ENCODE data around the gene NRXN3. TPM values are rescaled to one million over a fixed set of nuclear protein-coding genes. Genes with fewer than 3 reads are reported as not detected.

The NRXN3 gene
- total and polyA plus RNA-seq, 2 of the 13 experiments (the other 11 are each of a cell fraction or from before 2014, with no cell fraction given): 0.03 TPM; not detected in 1

DNA sequence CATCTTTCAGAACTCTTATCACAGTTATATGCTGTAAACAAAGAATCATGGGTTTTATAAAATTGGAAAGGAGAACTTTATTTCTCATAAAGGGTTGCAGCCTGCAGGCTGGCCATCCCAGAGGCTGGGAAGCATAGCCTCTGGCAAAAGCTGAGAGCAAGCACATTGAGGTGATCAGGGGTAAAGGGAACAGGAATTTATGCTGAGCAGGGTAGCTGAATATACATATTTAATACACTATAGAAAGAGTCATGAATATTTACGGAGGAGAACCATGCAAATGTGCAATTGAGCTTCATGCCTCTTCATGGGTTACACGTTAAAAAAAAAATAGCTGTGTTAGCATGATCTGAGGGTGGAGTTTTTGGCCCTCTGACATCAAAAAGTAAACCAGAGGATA lies 653.3 kb downstream of the NRXN3 start (continued):
- TF ChIP-seq, protein P1, sequence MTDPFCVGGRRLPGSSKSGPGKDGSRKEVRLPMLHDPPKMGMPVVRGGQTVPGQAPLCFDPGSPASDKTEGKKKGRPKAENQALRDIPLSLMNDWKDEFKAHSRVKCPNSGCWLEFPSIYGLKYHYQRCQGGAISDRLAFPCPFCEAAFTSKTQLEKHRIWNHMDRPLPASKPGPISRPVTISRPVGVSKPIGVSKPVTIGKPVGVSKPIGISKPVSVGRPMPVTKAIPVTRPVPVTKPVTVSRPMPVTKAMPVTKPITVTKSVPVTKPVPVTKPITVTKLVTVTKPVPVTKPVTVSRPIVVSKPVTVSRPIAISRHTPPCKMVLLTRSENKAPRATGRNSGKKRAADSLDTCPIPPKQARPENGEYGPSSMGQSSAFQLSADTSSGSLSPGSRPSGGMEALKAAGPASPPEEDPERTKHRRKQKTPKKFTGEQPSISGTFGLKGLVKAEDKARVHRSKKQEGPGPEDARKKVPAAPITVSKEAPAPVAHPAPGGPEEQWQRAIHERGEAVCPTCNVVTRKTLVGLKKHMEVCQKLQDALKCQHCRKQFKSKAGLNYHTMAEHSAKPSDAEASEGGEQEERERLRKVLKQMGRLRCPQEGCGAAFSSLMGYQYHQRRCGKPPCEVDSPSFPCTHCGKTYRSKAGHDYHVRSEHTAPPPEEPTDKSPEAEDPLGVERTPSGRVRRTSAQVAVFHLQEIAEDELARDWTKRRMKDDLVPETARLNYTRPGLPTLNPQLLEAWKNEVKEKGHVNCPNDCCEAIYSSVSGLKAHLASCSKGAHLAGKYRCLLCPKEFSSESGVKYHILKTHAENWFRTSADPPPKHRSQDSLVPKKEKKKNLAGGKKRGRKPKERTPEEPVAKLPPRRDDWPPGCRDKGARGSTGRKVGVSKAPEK (CRISPR knock-in tag; IDR thresholded peaks at IDR 0.05; ENCODE audit: borderline replicate concordance): no peak
- TF ChIP-seq, protein P2, sequence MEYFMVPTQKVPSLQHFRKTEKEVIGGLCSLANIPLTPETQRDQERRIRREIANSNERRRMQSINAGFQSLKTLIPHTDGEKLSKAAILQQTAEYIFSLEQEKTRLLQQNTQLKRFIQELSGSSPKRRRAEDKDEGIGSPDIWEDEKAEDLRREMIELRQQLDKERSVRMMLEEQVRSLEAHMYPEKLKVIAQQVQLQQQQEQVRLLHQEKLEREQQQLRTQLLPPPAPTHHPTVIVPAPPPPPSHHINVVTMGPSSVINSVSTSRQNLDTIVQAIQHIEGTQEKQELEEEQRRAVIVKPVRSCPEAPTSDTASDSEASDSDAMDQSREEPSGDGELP (IDR thresholded peaks at IDR 0.05; ENCODE audit: borderline replicate concordance, low read depth): no peak
- TF ChIP-seq RXRB (CRISPR knock-in tag; IDR thresholded peaks at IDR 0.05; ENCODE audit: borderline replicate concordance) (no peak), NR2F6 (IDR thresholded peaks at IDR 0.05) (no peak), NR2F6 (CRISPR knock-in tag; IDR thresholded peaks at IDR 0.05) (no peak), PHF20 (CRISPR knock-in tag; IDR thresholded peaks at IDR 0.05) (no peak)
- TF ChIP-seq, protein P3, sequence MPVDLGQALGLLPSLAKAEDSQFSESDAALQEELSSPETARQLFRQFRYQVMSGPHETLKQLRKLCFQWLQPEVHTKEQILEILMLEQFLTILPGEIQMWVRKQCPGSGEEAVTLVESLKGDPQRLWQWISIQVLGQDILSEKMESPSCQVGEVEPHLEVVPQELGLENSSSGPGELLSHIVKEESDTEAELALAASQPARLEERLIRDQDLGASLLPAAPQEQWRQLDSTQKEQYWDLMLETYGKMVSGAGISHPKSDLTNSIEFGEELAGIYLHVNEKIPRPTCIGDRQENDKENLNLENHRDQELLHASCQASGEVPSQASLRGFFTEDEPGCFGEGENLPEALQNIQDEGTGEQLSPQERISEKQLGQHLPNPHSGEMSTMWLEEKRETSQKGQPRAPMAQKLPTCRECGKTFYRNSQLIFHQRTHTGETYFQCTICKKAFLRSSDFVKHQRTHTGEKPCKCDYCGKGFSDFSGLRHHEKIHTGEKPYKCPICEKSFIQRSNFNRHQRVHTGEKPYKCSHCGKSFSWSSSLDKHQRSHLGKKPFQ (CRISPR knock-in tag; IDR thresholded peaks at IDR 0.05; ENCODE audit: insufficient replicate concordance): no peak
- TF ChIP-seq, protein P4, sequence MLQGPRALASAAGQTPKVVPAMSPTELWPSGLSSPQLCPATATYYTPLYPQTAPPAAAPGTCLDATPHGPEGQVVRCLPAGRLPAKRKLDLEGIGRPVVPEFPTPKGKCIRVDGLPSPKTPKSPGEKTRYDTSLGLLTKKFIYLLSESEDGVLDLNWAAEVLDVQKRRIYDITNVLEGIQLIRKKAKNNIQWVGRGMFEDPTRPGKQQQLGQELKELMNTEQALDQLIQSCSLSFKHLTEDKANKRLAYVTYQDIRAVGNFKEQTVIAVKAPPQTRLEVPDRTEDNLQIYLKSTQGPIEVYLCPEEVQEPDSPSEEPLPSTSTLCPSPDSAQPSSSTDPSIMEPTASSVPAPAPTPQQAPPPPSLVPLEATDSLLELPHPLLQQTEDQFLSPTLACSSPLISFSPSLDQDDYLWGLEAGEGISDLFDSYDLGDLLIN (CRISPR knock-in tag; IDR thresholded peaks at IDR 0.05; ENCODE audit: borderline replicate concordance): no peak
- TF ChIP-seq, protein P5, sequence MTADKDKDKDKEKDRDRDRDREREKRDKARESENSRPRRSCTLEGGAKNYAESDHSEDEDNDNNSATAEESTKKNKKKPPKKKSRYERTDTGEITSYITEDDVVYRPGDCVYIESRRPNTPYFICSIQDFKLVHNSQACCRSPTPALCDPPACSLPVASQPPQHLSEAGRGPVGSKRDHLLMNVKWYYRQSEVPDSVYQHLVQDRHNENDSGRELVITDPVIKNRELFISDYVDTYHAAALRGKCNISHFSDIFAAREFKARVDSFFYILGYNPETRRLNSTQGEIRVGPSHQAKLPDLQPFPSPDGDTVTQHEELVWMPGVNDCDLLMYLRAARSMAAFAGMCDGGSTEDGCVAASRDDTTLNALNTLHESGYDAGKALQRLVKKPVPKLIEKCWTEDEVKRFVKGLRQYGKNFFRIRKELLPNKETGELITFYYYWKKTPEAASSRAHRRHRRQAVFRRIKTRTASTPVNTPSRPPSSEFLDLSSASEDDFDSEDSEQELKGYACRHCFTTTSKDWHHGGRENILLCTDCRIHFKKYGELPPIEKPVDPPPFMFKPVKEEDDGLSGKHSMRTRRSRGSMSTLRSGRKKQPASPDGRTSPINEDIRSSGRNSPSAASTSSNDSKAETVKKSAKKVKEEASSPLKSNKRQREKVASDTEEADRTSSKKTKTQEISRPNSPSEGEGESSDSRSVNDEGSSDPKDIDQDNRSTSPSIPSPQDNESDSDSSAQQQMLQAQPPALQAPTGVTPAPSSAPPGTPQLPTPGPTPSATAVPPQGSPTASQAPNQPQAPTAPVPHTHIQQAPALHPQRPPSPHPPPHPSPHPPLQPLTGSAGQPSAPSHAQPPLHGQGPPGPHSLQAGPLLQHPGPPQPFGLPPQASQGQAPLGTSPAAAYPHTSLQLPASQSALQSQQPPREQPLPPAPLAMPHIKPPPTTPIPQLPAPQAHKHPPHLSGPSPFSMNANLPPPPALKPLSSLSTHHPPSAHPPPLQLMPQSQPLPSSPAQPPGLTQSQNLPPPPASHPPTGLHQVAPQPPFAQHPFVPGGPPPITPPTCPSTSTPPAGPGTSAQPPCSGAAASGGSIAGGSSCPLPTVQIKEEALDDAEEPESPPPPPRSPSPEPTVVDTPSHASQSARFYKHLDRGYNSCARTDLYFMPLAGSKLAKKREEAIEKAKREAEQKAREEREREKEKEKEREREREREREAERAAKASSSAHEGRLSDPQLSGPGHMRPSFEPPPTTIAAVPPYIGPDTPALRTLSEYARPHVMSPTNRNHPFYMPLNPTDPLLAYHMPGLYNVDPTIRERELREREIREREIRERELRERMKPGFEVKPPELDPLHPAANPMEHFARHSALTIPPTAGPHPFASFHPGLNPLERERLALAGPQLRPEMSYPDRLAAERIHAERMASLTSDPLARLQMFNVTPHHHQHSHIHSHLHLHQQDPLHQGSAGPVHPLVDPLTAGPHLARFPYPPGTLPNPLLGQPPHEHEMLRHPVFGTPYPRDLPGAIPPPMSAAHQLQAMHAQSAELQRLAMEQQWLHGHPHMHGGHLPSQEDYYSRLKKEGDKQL (CRISPR knock-in tag; IDR thresholded peaks at IDR 0.05; ENCODE audit: low read depth): no peak

Measured in HepG2 (cell line).